Activated CD4-positive, alpha-beta T cell treated with anti-CD3 and anti-CD28 coated beads, Interleukin-2, amount 50 U/mL, for 16 hours (primary cell): Measurements from ENCODE around the gene CAPN13.

Experiments
- DNase-seq: peaks from one replicate; pipeline ENCODE4 v3.0.0-alpha.2; 2020

CAPN13 gene

DNA sequence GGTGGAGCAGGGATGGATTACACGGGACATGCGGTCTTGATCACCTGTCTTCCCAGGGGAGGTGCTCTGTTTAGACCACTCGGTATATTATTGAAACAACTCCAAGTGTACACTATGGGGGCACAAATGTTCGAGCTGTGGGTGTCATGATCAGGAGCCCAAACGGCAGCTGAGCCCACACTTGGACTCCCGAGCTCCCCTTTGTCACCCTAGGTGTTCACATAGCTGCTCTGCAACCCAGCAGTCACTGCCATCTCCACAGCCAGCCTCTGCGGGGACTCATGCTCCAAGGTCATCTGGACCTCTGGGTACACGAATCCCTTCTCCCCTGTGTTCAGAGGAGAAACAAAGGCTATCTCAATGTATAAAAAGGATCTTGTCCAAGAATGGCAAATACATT, 46.0 kb downstream of the CAPN13 start:
- no peak for DNase-seq

DNA sequence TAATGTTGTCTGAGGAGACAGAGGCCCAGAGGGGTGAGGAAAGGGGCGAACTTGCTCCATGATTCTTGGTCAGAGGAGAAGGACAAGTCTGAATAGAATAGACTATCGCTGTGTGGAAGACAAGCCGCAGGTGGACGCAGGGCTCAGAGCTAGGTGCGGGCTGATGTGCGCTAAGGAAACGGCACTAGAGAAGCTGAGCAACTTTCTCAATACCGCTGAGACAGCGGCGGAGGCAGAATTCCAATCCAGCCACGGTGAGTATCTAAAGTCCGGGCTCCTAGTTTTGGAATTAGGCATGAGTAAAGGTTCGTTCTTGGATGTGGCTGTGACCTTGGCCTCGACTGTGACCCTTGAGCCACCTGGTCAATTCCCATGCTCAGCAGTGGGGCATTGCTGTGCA, 47.8 kb downstream of the CAPN13 start:
- no peak for DNase-seq

DNA sequence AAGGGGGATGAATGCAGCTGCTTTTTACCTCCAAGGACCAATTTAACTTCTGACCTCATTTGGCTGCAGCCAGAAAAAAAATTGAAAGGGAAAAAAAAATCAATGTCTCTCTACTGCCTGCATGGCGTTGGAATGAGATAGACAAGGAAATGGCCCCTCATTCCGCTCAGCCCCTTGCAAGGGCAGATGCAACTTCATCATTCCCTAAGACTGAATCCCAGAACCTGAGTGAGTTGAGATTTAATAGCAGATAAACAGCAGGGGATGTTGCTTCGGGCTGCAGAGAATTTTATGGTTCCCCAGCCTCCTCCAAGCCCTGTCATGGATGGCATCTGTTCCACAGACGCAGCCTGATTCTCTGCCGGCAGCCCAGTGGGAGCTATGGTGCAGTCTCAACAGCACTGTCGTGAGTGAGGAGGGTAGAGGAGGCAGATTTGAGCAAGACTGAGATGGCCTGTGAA, 49.0 kb downstream of the CAPN13 start:
- no peak for DNase-seq

DNA sequence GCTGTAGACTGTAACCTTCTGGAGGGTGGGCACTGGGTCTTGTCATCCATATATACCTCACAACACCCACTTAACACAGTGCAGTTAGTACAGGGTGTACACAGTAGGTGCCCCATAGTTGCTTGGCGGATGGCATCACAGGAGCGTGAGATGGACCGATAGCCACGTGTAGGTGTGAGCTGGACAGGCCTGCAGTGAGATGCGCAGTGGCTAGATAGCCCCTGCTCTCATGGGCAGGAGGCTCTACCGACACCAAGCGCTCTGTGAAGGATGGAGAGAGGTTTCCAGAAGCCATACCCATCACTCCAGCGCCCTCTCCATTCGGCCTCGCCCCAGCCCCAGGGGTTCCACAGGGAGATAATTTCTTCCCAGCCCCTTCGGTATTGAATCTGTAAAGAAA, 49.5 kb downstream of the CAPN13 start:
- no peak for DNase-seq

DNA sequence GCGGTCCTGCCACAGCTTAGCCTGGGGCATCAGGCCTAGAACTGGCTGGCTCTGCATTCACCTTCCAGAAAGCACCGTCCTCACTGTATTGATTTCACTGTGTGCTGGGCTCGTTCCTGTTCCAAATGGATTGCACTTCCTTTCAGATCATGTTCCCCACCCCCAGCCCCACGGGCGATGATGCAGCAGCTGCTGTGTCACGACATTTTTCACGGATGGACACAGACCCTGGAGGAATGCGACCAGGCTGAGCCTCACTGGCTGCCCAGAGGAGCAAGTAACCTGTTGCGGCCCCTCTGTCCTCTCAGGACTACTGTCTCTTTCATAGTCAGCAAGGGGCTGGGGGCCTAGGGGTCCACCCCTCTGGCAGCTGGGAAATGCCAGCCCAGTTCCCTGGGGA, 50.3 kb downstream of the CAPN13 start:
- no peak for DNase-seq

DNA sequence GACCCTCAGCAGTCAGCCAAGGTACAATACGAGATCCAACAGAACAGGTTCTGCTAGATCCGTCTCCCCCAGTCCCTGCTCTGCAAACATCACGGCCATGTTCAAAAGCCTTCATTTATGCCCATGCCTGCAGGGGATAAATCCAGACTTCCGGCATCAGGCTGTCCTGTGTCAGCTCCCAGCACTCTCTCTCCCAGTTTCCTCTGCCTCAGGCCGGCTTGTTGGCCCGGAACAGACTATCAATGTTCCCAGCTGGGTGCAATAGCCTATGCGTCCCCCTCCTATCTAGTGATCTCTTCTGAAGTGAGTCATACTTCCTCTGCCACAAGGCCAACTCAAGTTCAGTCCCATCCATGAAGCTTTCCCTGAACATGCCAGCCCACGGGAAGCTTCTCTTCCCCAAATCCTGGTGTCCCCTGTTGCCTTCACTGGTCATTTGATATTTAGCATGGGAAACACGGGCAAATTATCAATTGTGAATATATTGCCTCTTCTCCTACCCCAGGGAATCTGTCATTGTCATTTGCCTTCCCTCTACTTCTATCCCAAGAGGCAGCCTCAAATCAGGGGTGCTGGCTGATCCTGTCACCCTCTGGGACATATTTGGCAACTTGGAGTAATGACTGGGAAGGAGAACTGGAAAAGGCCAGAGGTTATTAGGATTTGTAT, 51.1 kb downstream of the CAPN13 start:
- no peak for DNase-seq

DNA sequence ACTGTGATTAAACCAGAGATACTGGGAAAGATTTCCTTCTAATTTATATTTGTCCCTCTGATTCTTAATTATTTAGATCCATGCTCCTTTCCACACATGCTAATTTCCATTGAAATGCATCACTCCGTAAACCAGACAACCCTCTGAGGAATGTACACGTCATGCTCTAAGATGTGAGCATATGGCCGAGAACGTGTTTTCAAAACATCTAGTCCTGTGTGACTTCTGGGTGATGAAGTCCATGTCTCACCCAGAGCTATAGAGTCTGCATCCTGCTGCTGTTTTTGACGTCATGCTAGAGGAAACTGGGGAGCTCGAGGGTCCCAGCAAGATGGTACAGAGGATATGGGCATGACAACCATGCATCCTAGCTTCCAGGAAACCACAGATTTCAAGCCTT, 53.6 kb downstream of the CAPN13 start:
- no peak for DNase-seq

DNA sequence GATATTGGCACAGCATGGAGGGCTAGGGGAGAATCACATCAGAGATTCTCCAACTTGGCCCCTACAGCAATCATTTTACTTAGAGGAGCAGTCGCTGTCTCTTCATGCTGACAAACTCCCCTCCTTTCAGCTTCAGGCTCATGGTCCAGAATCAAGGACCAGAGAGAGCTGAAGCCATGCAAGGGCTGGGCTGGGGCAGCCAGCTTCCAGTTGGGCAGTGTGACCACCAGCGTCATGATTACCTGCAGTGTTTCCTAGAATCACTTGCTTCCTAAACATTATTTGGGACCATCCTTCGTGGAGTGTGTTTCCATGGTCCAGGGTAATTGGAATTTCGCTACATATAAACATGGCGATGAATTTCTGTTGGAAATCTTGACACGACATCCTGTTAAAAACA, 54.4 kb downstream of the CAPN13 start:
- no peak for DNase-seq

DNA sequence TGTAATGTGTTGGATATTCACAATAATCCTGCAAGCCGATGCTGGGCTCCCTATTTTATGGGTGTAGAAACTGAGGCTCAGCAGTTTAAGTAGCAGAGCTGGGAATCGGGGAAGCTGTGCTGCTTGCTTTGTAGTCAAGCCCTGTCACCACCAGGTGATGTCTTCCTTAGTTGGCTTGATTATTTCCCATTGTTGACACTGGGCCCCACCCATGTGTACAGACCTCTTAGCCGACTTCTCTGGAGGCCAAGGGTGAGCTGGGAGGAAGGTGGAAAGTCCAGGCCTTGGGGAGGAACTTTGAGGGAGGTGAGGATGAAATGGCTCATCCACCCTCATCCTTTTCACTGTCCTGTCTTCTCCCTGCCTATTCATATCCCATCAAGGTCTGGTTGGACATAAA, 60.0 kb downstream of the CAPN13 start:
- no peak for DNase-seq

DNA sequence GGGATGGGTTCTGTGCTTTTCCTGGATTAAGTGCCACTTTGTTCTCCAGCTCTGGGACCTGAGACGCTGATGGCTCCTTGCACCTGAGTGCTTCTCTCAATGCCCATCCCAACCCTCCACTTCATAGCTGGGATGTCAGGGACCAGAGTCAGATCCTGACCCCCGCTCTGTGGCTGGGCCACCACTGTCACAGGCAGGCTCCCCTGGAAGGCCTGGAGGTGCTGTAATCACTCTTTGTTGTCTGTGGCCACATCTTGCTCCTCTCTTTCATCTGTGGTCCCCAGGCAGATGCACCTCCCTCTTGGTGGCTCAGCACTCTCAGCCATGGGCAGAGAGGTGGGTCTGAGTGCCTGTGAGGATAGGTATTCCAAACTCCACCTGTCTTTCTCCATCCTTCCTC, 62.4 kb downstream of the CAPN13 start:
- no peak for DNase-seq

DNA sequence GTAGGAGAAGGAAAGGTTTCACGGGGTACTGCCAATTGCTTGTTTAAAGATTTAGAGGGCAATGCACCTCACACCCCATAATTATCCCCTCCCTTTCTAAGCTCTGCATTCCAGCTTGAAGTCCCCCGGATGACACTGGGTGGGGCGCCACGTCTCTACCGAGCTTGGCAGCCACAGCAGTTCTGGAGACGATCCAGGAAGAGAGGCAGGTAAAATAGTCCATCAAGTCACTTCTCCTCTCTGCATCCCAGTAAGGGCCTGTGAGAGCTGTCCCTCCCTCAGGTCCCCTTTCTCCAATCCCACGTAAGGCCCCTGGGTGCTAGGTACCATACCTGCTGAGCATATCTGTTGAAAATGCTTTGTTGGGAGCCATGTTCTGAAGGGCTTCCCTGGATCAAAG, 65.7 kb downstream of the CAPN13 start:
- DNase-seq, result no peak

DNA sequence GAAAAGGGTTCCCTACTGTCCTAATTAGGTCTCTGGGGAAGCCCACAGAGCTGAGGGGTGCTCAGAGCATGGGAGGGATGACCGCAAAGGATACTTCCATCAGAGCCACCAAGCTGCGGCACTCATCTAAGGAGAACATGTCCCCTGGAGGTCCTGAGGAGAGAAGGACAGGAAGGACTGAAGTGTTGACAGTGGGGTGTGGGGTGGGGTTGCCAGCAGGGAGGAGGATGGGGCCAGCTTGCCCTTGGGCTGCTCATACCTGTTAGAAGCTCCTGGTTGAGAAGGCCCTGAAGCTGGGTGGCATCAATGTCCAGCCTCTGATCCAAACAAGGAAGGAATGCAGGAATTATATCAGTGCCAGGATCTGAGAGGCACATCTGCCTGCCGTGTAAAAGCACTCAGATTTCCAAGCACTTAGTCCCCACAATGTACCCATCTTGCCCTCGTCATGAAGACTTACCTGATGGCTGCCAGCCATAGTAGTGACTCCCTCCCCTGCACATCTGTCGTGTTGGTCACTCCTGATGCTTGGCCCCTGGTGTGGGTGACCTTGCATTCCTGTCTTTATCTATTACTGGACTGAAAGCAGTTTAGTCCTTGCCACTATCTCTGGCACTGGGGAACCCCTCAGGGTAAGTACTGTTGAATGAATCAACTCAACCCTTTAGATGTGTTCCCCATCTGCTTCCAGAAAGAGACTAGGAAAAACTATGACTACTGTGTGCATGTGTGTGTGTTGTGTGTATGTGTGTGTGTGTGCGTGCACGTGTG, 68.9 kb downstream of the CAPN13 start:
- DNase-seq, result no peak

DNA sequence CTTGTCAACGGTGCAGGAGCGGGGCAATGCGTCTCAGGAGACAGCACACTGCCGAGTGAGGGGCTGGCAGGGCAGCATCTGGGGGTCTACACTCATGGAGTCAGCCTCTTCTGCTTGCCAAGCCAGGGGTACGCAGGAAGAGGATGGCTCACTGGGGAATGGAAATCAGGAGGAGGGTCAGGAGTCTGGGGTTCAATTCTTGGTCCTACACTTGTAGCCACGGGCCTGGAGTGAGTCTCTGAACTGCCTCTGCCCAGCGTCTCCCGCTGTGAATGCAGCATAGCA, 70.0 kb downstream of the CAPN13 start:
- no peak for DNase-seq

DNA sequence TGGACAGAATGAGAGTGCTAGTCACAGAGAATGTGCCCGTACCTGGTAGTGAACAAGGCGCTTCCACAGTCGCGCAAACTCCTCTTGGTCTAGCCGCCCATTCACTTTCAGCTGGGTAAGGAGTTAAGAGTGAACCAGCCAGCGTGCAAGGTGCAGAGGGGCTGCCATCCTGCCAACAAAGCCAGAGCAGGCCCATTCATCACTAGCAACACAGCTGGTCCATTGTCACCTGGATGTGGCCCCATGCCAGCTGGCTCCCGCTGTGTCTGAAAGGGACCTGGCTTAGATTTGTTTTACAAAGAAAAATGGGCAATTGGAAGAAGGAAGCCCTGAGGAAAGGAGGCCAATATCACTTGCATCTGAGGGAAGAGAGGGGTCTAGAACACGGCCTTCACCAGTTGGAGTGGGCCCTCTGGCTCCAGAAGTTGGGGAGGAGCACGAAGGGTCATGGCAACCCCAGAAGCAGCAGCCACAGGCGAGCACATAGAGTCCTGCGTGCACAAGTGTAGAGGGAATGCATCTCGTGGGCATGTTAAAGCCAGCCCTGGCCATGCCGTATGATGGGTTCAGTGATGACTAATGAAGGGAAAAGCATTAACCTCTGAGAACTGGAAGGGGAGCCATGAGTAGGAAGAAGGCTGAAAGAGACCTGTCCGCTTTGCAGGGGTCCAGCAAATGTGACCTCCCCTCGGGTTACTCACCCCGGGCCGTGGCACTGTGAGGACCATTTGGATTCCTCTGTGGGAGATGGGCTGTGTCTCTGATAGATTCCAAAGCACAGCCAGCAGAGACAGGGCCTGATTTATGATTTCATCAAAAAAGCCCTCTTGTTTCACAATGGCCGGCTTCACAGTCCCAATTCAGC, 70.6 kb downstream of the CAPN13 start:
- no peak for DNase-seq

DNA sequence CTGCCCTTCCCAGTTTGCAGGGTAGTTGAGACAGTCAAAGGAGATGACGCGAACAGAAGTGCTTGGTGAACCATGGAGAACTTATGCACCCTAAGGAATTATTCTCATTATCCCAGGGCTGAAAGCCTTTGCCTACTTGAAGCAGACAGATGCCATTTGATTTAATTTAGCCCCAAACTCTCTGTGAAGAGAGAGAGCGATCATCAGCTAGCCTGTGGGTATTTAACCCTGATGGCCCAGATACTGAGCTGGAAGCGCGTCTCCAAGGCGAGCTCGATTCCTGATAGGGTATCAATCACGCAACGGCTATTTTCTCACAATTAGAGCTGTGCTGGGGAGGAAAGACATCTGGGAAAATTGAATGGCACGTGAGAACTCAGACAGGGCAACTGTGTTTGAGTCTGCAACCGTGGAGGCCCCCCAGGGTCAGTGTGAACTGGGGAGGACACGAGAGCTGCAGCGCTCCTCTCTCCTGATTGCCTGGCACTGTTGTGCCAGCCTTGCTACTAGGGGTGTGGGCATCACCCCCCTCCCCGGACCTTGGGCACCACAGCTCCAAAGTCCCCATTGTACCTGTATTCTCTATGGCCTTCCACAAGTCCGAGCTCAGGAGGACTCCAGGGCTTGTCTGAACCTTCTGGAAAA, 73.2 kb downstream of the CAPN13 start:
- DNase-seq, result no peak

DNA sequence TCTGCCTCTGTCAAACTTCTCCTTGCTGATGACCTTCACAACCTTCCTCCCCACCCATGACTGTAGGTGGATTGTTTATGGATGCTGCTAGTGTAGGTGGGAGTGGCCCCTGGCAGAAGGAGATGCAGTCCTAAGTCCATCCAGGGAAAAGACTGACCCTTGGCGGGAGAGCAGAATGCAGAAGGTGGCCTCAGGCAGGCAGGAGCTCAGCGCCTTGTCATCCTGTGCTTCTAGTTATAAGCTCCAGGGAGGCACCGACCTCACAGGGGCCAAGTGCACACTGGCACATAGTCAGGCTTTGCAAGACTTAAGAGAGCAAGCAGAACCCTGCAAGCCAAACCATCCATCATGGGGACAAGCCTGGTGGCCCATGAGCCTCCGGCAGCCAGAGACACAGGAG, 74.4 kb downstream of the CAPN13 start:
- DNase-seq, result no peak

DNA sequence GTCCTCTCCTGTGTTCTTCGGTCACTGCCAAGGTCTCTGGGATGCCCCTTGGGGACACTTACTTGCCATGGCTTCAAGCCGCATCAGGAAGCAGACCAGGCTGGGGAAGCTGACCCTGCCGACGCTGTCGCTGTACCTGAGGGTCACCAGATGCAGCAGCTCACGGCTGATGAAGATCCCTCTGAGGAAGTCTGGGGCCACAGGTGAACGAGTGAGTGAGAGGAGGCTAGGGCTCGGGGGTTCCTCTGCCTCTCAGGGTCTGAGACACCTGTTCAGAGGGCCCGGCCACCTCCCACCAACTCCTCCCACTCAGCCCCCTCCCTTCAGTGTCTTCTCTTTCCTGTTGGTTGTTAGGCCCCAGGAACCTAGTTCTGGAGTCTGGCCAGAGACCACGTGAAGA, 74.9 kb downstream of the CAPN13 start:
- no peak for DNase-seq

DNA sequence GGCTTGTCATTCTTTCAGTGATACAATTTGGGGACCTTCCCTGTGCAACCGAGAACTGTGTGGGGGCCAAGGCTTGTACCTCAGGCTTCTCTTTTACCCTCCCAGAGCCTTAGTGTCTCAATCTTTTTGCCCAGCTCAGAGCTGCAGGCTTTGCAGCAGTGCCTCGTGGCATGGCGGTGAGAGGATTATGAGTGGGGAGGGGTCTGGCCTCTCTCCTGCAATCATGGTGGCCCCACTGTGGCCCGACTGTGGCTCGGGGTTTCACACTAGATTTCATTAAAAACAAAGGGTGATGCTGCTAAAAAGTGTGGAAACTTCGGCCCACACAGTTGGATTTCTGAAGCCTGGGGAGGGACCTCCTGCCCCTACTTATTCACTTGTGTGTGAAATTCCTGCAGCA, 75.5 kb downstream of the CAPN13 start:
- DNase-seq, result no peak

DNA sequence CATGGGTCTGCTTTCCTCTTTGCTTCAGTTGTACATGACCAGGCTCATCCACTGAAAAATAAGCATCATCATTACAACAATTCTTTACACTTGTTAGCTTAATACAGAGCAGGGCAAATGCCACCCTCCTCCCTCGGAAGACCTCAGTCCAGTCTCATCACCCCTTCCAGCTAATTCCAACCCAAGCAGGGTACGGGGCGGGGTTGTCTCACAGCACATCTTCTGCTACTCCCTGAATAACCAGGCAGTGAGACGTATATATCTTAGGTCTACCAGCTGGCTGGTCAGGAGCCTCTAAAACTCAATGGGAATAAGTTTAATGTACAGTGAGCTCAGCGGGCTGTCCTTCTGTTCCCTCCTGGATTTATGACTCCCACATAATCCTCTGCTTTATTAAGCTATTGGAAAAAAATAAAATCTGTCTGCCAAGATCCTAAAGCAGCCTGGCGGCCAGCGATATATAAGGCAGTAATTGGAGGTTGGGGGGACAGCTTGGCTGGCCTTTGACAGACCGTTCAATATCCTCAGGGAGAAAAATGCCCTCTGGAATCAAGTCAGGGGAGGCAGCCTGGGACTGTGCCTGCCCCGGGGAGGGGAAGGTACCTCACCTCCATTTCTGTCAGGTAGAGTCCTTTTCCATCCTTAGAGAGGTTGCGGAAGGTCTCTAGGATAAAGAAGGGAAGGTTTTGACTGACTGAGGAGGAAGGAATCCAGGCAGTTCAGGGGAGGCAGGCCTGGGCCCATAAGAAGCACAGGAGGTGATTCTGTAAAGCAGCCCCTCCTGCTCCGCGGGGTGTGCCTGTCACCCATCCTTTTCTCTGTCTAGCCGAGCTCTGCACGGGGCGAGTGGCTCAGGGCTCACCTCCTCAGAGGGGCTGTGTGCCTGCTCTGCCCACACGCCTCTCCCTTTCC, 76.3 kb downstream of the CAPN13 start:
- no peak for DNase-seq

DNA sequence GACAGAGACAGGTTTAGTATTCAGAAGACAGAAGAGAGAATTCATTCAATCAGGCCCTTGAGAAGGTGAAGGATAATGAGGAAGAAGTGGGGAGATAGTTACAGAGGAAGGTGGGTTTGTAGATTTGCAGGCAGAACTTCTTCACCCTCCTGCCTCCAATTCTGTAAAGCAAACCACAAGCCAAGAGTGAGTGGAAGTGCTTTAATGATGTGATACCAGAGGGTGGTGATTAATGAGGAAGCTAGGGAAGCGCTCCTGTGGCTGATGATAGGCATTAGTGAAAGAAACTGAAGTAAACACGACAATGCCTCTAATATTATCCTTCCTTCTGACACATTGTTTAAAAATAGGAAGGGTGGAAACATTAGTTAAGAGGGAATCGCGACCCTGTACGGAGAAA, 78.2 kb downstream of the CAPN13 start:
- DNase-seq, result no peak

DNA sequence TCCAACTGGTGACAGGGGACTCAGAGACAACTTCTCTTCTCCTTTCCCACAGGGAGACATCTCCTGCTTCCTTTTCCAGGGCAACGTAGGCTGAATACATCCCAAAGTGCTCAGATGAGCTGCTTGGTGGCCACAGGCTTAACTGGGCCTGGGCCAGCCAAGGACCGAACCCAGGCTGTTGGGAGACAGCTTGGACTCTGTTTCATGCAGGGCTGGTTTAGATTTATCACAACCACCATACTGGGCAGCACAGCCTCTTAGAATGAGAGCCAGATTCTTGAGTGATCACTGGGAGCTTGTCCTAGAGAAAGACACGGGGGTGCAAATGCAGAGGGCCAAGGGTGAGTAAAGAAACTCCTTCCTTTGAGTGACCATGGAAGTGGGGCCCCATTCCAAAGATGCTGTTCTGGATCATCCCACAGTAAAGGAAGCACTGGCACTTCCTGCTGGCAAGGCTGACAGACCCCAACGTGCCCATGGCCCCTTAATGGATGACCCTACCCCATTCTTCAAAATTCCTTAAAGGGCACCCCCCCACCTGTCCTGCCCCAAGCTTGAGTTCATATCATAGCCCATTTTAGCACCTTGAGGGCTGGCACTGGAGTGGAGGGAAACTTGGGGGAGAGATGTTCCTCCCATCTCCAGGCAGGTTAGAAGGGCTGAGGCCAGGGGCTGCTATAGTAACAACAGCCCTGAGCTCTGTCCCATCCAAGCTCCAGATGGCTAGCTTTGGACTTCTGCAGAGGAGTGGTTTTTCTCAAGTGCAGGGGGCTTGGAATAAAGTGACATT, 84.1 kb downstream of the CAPN13 start:
- DNase-seq, result no peak
